SU-DHL-6 (cell line): ENCODE measurements around the gene PRAC2.

Source experiments
- H2AFZ ChIP-seq: fragments of 200-600 bp; sonication (generic); 2 replicates; pipeline ENCODE4 v1.6.1; 2014; ENCODE audit warnings: low read depth, mild to moderate bottlenecking, moderate library complexity, mixed read lengths, antibody characterized with exemption, low read length; ENCODE audit not compliant: severe bottlenecking
- H3F3A ChIP-seq: fragments of 200-600 bp; shearing (Covaris generic); 2 replicates; pipeline ENCODE4 v1.6.0; 2016; ENCODE audit warnings: antibody characterized with exemption, mild to moderate bottlenecking; ENCODE audit not compliant: insufficient read depth
- H3K27ac ChIP-seq: fragments of 200-600 bp; sonication (generic); 2 replicates; pipeline ENCODE4 v1.5.1; 2016; ENCODE audit warnings: low read depth, mild to moderate bottlenecking, low read length, moderate library complexity, mixed read lengths
- H3K27me3 ChIP-seq: fragments of 200-600 bp; sonication (generic), shearing (Covaris generic); 2 replicates; pipeline ENCODE4 v1.6.0; 2014; ENCODE audit warnings: mild to moderate bottlenecking, low read length
- H3K36me3 ChIP-seq: fragments of 200-600 bp; sonication (generic); 2 replicates; pipeline ENCODE4 v1.6.1; 2014; ENCODE audit warnings: mild to moderate bottlenecking, low read length, mixed read lengths
- H3K4me2 ChIP-seq: fragments of 300-600, 200-600 bp; shearing (Covaris generic), sonication (generic); 2 replicates; pipeline ENCODE4 v1.6.0; 2014; ENCODE audit warnings: low read length, low read depth, mild to moderate bottlenecking; ENCODE audit not compliant: poor library complexity, severe bottlenecking
- H3K4me3 ChIP-seq: fragments of 200-600 bp; sonication (generic); 2 replicates; pipeline ENCODE4 v1.5.1; 2014; ENCODE audit warnings: antibody characterized with exemption, low read length, mild to moderate bottlenecking, mixed read lengths; ENCODE audit not compliant: insufficient read depth, poor library complexity, severe bottlenecking
- H3K79me2 ChIP-seq: fragments of 200-600 bp; sonication (generic); 2 replicates; pipeline ENCODE4 v1.6.1; 2014; ENCODE audit warnings: mild to moderate bottlenecking, low read length, moderate library complexity; ENCODE audit not compliant: insufficient read depth
- H3K9ac ChIP-seq: fragments of 200-600 bp; sonication (generic); 2 replicates; pipeline ENCODE4 v1.7.0; 2014; ENCODE audit warnings: mild to moderate bottlenecking, low read length
- H3K9me2 ChIP-seq: fragments of 200-600 bp; sonication (generic); replicated peaks from 2 replicates; pipeline ENCODE4 v1.6.1; 2014; ENCODE audit warnings: low read length; ENCODE audit not compliant: insufficient read depth
- H3K9me3 ChIP-seq: fragments of 200-600 bp; sonication (generic); 2 replicates; pipeline ENCODE4 v1.6.1; 2014; ENCODE audit warnings: low read length, mixed read lengths; ENCODE audit not compliant: insufficient read depth
- H4K20me1 ChIP-seq: fragments of 200-600 bp; sonication (generic); 2 replicates; pipeline ENCODE4 v1.6.1; 2014; ENCODE audit warnings: low read depth, mild to moderate bottlenecking, antibody characterized with exemption, low read length, moderate library complexity, mixed read lengths
- CTCF ChIP-seq: fragments of 200-600 bp; sonication (generic); IDR thresholded peaks from one replicate; pipeline ENCODE4 v1.5.1; 2017; ENCODE audit warnings: antibody characterized with exemption, mild to moderate bottlenecking, low read length, moderate library complexity; ENCODE audit not compliant: insufficient read depth, poor library complexity, severe bottlenecking
- EZH2phosphoT487 ChIP-seq: fragments of 200-600 bp; sonication (generic), shearing (Covaris generic); conservative IDR thresholded peaks from 2 replicates; pipeline ENCODE4 v1.6.1; 2018; ENCODE audit warnings: mild to moderate bottlenecking, antibody characterized with exemption, low read length, moderate library complexity, mixed read lengths

Gene PRAC2

DNA sequence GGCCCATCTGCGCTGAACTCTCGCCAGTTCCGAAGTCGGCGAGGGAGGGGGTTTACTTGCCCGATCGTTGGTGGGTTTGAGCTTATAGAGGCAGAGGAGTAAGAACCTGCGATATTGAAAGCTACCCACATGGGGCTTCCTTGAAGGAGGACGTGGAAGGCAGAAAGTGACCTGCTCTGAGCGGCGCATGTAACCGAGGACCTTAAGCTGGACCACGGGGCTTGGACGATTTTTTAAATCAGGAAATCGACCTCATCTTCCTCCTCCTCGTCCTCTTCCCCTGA, 2.0 kb downstream of the PRAC2 start:
- TF ChIP-seq EZH2phosphoT487 (no peak), CTCF (no peak)
- Histone ChIP-seq H3K79me2 (no peaks in the 10 kb centered on the region), H3K9me3 (no peaks in the 10 kb centered on the region), H3F3A (no peaks in the 10 kb centered on the region), H3K36me3 (no peaks in the 10 kb centered on the region), H3K9ac (no peak overlapping the region), H3K4me3 (no peak overlapping the region), H2AFZ (no peak overlapping the region), H3K27me3 (no peaks in the 10 kb centered on the region), H3K9me2 (no peaks in the 10 kb centered on the region), H3K27ac (no peak overlapping the region), H4K20me1 (no peaks in the 10 kb centered on the region), H3K4me2 (no peak overlapping the region)

DNA sequence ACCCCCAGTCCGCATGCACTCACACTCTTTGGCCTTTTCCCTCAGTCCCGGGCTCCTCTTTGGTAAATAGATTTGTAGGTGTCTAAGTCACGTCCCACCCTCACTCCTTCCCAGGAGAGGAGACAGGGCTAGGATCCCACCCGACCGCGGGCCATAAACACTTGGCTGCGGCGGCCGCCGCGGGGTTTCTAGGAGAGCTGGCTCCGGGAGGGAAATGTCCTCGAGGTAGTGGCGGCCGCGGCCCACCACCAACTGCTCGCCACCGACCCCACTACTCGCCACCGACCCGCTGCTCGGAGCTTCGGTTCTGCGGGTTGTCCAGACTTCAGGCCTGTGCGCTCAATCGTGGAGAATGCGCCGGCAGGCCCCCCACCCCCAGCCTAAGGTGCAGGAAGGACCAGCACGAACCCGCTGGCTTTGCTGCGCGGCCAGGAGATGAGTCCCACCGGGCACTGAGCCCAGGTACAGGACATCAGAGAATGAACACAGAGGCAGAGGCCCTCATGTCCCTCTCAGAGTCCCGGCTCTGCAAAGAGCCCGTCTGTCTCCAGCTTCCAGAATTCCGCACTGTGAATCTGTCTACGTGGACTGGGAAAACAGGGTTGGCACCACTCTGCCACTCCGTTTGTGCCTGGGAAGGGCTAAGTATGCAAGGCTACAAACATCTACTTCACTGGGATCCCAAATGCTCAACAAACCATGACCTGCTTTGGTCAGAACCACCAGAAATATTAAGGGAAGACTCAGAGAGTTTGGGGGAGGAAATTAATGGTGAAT, 2.5 kb downstream of the PRAC2 start:
- Histone ChIP-seq H3K9ac (no peak overlapping the region), H3K9me3 (no peaks in the 10 kb centered on the region), H3F3A (no peaks in the 10 kb centered on the region), H3K4me3 (no peak overlapping the region), H2AFZ (no peak overlapping the region), H4K20me1 (no peaks in the 10 kb centered on the region), H3K27me3 (no peaks in the 10 kb centered on the region), H3K36me3 (no peaks in the 10 kb centered on the region), H3K27ac (no peak overlapping the region), H3K4me2 (no peak overlapping the region), H3K9me2 (no peaks in the 10 kb centered on the region), H3K79me2 (no peaks in the 10 kb centered on the region)
- no peak for TF ChIP-seq CTCF
- TF ChIP-seq EZH2phosphoT487, result no peak

GRCh38 chr17:48726114-48726915, 3.3 kb downstream of the PRAC2 start:
- Histone ChIP-seq H3K9me2 (no peaks in the 10 kb centered on the region), H3K27ac (no peak overlapping the region), H2AFZ (no peak overlapping the region), H3K79me2 (no peaks in the 10 kb centered on the region), H3K4me3 (no peak overlapping the region), H4K20me1 (no peaks in the 10 kb centered on the region), H3K36me3 (no peaks in the 10 kb centered on the region), H3F3A (no peaks in the 10 kb centered on the region), H3K27me3 (no peaks in the 10 kb centered on the region), H3K9ac (no peak overlapping the region), H3K9me3 (no peaks in the 10 kb centered on the region), H3K4me2 (no peak overlapping the region)
- TF ChIP-seq CTCF (no peak), EZH2phosphoT487 (no peak)
